Measurements from ENCODE around the gene MUL1. TPM values are rescaled to one million over a fixed set of nuclear protein-coding genes. Genes with fewer than 3 reads are reported as not detected.

MUL1 gene
- total RNA-seq, 3 donors from 2014 or later (not counting 1 experiment from before 2014, with no cell fraction given) = 21.0 to 29.5 (median 28.8) TPM

DNA sequence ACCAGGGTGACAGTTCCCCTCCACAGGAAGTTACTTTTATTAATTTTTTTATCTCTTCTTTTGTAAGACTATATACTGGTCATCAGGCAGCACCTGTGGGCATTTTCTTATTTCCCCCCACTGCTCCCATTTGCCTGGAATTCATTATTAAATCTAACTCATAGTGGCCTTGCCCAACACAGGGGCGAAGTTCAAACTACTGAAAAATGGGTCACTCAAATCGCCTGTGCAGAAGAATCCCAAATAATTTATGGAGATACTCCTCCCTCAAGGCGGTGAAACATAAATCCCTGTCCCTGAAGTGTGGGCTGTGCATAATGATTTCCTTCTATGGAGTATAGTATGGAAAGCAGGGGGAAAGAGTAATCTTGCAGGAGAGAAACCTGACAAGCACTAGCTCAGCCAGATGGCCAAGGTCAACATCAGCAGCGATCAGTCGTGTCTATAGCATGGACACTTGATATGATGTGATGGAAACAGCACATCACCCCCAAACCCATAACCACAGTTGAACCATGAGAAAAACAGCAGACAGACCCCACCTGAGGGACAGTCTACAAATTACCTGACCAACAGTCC, 29.8 kb downstream of the MUL1 start:
- ATAC-seq (no peak), DNase-seq (no peak)
- Mint-ChIP-seq H3K4me1 (no peaks in the 10 kb centered on the region), H3K27me3 (ENCODE audit: low read depth in 2 of 2) (peaks cover 48 to 66% of the 10 kb centered on the region in 2 donors), H3K9me3 (no peaks in the 10 kb centered on the region), H3K4me3 (no peak overlapping the region), H3K27ac (no peak overlapping the region), H3K36me3 (no peaks in the 10 kb centered on the region)
- Histone ChIP-seq H3K4me3 (ENCODE audit: low read length) (no peak overlapping the region), H3K4me1 (ENCODE audit: control insufficient read depth, insufficient read depth, low read length) (peaks cover 2% of the 10 kb centered on the region), H3K9me3 (ENCODE audit: control insufficient read depth, insufficient read depth, low read length) (no peaks in the 10 kb centered on the region), H3K27me3 (ENCODE audit: control insufficient read depth, insufficient read depth, low read length) (peaks cover 12% of the 10 kb centered on the region), H3K36me3 (ENCODE audit: control insufficient read depth, insufficient read depth, low read length) (no peaks in the 10 kb centered on the region), H3K27ac (ENCODE audit: low read length) (no peak overlapping the region)
- TF ChIP-seq, protein P1, sequence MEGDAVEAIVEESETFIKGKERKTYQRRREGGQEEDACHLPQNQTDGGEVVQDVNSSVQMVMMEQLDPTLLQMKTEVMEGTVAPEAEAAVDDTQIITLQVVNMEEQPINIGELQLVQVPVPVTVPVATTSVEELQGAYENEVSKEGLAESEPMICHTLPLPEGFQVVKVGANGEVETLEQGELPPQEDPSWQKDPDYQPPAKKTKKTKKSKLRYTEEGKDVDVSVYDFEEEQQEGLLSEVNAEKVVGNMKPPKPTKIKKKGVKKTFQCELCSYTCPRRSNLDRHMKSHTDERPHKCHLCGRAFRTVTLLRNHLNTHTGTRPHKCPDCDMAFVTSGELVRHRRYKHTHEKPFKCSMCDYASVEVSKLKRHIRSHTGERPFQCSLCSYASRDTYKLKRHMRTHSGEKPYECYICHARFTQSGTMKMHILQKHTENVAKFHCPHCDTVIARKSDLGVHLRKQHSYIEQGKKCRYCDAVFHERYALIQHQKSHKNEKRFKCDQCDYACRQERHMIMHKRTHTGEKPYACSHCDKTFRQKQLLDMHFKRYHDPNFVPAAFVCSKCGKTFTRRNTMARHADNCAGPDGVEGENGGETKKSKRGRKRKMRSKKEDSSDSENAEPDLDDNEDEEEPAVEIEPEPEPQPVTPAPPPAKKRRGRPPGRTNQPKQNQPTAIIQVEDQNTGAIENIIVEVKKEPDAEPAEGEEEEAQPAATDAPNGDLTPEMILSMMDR (IDR thresholded peaks at IDR 0.05) = no peak
- WGBS (ENCODE audit: insufficient coverage) = 87% methylated on average over 4 of the region's 5 CpGs
- intact Hi-C loops (cut with micrococcal nuclease) = no loop called here

DNA sequence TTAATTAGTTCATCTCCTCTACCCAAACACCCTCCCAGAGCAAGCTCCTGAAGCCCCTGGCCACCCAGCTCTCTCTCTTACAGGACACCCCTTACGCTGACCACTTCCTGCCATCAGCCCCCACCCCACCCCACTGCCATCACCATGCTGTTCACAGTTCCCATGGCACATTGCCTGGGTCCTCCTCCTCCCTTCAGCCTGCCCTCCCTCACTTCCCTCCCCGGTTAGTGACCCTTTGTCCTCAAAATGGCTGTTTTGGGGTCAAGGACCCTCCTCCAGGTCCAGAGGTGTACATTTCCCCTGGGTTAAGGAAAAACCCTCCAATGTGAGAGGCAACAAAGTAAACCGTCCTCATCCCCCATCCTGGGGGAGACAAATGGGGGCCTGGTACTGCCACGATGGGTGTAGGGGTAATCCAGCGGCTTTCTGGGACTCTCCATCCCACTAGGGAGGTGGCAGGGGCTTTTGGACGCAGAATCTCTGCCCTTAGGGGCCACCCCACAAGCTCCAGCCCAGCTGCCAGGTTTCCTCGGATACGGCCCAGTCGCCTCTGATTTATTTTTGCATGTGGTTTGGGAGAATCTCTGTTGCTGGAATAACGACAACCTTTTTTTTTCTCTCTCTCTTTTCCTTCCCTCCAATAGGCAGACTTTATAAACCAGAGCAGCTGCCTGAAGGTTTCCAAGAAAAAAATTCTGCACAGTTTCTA, 30.4 kb downstream of the MUL1 start:
- H3K9me3 ChIP-seq (ENCODE audit: control insufficient read depth, insufficient read depth, low read length) = no peaks in the 10 kb centered on the region
- intact Hi-C loops (cut with micrococcal nuclease) = no loop called here
- Mint-ChIP-seq H3K36me3 (no peaks in the 10 kb centered on the region), H3K27me3 (ENCODE audit: low read depth in 2 of 2) (peaks cover 45 to 65% of the 10 kb centered on the region in 2 donors), H3K27ac (no peak overlapping the region), H3K4me3 (no peak overlapping the region), H3K4me1 (no peaks in the 10 kb centered on the region), H3K9me3 (no peaks in the 10 kb centered on the region)
- 74% methylated on average over 8 of the region's 10 CpGs for WGBS (ENCODE audit: insufficient coverage)
- H3K4me3 ChIP-seq (ENCODE audit: low read length) = no peak overlapping the region
- no peaks in the 10 kb centered on the region for H3K36me3 ChIP-seq (ENCODE audit: control insufficient read depth, insufficient read depth, low read length)
- H3K4me1 ChIP-seq (ENCODE audit: control insufficient read depth, insufficient read depth, low read length) = peaks cover 2% of the 10 kb centered on the region
- DNase-seq = no peak
- no peak overlapping the region for H3K27ac ChIP-seq (ENCODE audit: low read length)
- TF ChIP-seq, protein P1 (IDR thresholded peaks at IDR 0.05) = no peak
- H3K27me3 ChIP-seq (ENCODE audit: control insufficient read depth, insufficient read depth, low read length) = peaks cover 7% of the 10 kb centered on the region
- no peak for ATAC-seq

DNA sequence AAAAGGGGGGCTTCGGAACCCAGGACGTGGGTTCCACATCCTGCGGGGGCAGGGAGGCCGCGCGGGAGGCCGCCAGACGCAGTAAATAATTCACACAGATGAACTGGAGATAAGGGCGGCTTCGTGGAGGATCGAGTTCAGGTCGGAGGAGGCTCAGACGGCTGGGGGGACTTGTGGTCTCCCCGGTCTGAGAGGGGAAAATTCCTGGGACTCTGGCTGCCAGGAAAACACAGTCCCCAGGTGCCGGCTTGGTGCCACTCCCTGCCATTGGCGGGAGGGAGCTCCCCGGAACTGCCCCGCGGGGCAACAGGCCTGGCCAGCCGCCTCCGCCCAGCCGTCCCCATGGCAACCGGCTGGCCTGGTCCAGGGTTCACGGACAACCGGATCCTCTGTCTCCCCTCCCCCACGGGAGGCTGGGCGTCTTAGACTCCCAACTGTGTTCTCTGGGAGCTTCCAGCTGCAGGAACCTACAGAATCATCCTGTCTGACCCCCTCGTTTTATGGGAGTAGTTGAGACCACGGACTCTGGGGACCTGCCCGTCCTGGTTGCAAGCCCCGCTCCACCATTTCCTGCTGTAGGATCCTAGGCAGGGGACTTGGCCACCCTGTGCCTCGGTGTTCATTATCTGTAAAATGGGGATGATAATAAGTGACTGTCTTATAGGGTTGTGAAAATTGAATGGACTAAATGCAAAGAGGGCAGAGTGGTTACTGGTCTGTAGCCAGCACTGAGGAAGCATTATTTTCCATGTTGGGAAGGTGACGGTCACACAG, 31.5 kb downstream of the MUL1 start:
- Mint-ChIP-seq H3K27me3 (ENCODE audit: low read depth in 2 of 2) (peaks cover 51 to 58% of the 10 kb centered on the region in 2 donors), H3K27ac (no peak overlapping the region), H3K9me3 (no peaks in the 10 kb centered on the region), H3K4me3 (no peak overlapping the region), H3K4me1 (no peaks in the 10 kb centered on the region), H3K36me3 (no peaks in the 10 kb centered on the region)
- no peaks in the 10 kb centered on the region for H3K9me3 ChIP-seq (ENCODE audit: control insufficient read depth, insufficient read depth, low read length)
- peaks cover 5% of the 10 kb centered on the region for H3K27me3 ChIP-seq (ENCODE audit: control insufficient read depth, insufficient read depth, low read length)
- DNase-seq (no peak), ATAC-seq (no peak)
- intact Hi-C loops (cut with micrococcal nuclease) = no loop called here
- no peak overlapping the region for H3K4me3 ChIP-seq (ENCODE audit: low read length)
- H3K27ac ChIP-seq (ENCODE audit: low read length) = no peak overlapping the region
- no peaks in the 10 kb centered on the region for H3K36me3 ChIP-seq (ENCODE audit: control insufficient read depth, insufficient read depth, low read length)
- 8% methylated on average over 33 of the region's 33 CpGs for WGBS (ENCODE audit: insufficient coverage)
- peaks cover 2% of the 10 kb centered on the region for H3K4me1 ChIP-seq (ENCODE audit: control insufficient read depth, insufficient read depth, low read length)
- TF ChIP-seq, protein P1 (IDR thresholded peaks at IDR 0.05) = no peak

Data from natural killer cell (primary cell).